Measurements from ENCODE around the gene PRPF39.
"Not testable (repeated sequence)": the region's sequence is repeated elsewhere in the genome, so short reads cannot be mapped to it uniquely, and the experiment has no call there.

PRPF39 gene, protein sequence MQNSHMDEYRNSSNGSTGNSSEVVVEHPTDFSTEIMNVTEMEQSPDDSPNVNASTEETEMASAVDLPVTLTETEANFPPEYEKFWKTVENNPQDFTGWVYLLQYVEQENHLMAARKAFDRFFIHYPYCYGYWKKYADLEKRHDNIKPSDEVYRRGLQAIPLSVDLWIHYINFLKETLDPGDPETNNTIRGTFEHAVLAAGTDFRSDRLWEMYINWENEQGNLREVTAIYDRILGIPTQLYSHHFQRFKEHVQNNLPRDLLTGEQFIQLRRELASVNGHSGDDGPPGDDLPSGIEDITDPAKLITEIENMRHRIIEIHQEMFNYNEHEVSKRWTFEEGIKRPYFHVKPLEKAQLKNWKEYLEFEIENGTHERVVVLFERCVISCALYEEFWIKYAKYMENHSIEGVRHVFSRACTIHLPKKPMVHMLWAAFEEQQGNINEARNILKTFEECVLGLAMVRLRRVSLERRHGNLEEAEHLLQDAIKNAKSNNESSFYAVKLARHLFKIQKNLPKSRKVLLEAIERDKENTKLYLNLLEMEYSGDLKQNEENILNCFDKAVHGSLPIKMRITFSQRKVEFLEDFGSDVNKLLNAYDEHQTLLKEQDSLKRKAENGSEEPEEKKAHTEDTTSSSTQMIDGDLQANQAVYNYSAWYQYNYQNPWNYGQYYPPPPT

DNA sequence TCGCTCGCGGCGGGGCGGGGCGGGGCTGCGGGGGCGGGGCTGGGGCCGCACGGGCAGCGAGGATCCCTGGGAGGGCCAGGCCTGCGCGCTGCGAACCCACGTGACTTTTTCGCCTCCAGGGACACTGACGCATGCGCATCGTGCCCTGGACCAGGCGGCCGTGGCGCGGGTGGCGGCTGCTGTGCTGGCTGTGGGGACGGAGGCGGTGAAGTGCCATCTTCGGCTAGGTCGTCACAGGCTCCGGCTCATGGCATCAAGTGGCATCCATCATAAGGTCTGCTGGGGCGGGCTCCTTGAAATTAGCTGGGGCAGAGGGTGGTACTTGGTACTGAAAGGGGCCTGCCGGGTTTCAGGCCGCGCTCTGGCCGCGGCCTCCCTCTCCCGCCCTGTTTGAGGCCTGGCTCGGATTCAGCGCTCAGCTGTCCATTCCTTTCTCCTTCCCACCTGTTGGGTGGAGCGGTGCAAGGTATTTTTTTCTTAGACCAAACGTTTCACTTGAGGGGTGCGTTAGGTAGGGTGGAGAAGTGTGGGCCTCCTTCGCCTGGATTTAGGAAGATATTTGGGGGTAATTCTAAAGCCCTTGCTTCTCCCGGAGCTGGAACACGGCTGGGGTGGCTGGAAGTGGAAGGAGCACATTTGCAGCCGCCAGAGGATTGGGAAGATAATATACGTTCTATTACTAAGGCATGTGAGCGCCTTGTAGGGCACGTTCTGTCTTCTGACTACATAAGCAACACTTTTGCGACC, at the start of gene PRPF39:
PRPF39 (plus strand) TSS at position 141 of the 747 bp plus-strand sequence. CDS start 11,124 bp downstream, outside the sequence.
- peak; percentile 80 for DNase-seq

DNA sequence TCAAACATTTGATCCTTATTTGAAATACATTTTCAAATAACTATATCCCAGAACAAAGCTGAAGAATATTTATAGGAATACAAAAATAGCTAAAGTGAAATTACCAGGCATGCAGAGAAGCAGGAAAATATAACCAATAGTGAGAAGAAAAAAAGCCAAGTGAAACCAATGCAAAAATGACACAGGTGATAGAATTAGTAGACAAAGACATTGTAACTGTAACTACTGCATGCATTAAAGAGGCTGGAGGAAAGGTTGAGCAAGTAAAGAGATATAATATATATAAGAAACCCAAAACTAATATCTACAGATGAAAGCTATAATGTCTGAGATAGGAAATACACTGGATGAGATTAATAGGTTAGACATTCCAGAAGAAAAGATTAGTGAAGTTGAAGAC, 49.2 kb upstream of the PRPF39 start:
- DNase-seq: no peak

DNA sequence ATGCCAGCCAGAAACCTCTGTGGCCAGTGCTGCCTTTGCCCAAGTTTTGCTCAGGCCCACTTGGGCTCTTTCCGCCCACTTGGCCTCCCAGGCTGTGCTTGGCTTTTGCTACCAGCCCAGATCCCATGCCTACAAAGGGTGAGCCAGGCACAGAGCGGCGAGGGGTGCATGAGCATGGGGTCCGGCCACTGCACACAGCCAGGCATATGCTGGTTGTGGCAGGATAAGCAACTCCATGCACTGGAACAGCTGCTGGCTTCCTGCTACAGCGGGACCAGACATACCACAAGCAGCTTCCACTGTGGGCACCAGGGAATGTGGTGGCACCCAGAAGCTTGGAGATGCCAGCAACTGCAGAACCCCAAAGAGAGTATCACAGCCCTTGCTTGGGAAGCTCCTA, 45.7 kb upstream of the PRPF39 start:
- DNase-seq: no peak

DNA sequence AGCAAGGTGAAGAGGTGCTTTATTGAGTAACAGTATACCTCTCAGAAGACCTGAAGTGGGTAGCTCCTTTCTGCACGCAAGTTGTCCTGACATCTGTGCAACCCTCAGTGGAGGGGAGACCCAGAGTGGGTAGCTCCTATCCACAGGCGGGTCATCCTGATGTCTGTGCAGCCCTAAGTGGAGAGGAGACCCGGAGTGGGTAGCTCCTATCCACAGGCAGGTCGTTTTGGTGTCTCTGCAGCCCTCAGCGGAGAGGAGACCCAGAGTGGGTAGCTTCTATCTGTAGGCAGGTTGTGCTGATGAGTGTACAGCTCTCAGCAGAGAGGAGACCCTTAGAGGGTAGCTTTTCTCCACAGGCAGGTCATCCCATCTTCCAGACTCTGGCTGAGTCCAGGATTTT, 45.1 kb upstream of the PRPF39 start:
- no peak for DNase-seq

DNA sequence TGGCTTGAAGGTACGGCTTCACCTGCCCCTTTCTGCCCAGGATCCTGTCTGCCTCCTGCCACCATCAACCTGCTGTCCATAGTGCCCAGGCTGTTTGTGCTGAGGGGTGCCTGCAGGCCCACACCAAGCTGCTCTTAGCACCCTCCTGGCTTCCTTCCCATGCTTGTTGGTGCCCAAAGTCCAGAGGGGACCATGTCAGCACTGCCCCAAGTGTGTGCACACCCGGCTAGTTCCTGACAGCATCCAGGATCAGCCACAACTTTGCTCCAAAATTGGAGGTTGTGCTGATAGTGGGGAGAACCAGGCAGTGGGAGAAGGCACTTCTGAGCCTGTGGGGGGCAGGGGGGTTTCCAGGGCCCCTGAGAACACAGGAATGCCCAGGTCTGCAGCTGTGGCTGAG, 44.5 kb upstream of the PRPF39 start:
- no peak for DNase-seq

DNA sequence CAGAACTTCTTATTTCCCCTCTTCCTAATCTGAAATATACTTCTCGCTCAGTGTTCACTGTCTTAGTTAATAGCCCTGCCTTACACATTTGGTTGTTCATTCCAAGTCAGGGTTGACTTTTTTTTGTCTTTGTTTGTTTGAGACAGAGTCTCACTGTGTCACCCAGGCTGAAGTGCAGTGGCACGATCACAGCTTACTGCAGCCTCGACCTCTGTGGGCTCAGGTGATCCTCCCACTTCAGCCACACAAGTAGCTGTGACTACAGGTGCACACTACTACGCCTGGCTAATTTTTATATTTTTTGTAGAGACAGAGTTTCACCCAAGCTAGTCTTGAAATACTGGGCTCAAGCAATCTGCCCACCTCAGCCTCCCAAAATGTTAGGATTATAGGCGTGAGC, 42.3 kb upstream of the PRPF39 start:
- DNase-seq: no peak

DNA sequence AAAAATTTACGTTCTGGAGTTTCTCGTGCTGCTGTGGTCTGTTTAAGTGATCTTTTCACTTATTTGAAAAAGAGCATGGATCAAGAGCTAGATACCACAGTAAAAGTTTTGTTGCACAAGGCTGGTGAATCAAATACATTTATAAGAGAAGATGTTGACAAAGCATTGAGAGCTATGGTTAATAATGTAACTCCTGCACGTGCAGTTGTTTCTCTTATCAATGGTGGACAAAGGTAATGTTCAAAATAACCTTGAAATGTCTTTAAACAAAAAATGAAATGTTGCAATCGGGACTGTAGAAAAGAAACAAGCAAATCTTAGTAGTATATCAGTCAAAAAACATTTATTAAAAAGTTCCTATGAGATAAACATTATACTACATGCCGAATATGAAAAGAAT, 39.3 kb upstream of the PRPF39 start:
- no peak for DNase-seq

DNA sequence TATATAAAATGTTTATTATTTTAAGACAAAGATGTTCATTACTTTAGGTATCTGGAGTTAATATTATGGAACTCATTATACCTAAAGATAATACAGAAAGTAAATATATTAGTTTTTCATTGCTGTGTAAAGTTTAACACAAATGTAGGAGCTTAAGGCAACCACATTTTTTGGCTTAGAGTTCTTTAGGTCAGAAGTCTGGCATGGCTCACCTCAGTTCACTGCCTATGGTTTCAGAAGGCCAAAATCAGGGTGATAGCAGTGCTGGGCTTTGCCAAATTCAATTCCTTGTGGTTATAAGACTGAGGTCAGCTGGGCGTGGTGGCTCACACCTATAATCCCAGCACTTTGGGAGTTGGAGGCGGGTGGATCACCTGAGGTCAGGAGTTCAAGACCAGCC, 35.5 kb upstream of the PRPF39 start:
- no peak for DNase-seq

DNA sequence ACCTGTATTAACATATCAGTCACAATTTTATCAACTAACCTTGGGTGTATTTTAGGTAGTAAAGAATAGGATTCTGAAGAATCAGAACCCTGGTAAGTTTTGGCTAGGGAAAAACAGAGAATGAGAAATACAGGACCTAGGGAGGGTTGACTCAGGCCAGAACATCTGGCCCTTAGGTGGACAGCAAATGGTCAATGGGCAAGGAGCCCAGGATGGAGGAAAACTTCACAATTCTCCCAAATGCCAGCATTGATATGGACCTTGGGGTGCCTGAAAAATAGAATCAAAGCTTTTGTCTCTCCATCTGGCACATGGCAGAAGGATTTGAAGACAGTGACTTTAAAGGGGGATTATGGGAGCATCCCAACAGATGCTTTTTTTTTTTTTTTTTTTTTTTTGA, 32.7 kb upstream of the PRPF39 start:
- DNase-seq: no peak

DNA sequence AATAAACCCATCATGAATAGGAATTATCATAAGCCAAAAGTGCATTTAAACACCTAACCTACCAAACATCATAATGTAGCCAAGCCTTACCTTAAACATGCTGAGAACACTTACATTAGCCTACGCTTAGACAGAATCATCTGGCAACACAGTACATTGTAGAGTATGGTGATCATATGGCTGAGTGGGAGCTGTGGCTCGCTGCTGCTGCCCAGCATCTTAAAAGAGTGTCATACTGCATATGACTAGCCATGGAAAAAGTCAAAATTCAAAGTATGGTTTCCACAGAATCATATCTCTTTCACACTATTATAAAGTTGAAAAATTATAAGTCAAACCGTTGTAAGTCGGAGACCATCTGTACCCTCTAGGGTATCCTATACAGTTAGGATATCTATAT, 32.0 kb upstream of the PRPF39 start:
- DNase-seq: no peak

DNA sequence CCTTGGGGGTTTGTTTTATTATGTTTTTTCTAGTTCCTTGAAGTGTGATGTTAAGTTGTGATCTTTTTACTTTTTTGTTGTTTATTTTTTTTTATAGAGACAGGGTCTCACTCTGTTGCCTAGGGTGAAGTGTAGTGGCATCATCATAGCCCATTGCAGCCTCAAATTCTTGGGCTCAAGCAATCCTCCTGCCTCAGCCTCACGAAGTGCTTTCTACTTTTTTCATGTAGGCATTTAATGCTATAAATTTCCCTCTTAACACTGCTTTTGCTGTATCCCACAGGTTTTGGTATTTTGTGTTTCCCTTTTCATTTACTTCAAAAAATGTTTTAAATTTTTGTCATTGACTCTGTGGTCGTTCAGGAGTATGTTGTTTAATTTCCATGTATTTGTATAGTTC, 26.6 kb upstream of the PRPF39 start:
- no peak for DNase-seq

DNA sequence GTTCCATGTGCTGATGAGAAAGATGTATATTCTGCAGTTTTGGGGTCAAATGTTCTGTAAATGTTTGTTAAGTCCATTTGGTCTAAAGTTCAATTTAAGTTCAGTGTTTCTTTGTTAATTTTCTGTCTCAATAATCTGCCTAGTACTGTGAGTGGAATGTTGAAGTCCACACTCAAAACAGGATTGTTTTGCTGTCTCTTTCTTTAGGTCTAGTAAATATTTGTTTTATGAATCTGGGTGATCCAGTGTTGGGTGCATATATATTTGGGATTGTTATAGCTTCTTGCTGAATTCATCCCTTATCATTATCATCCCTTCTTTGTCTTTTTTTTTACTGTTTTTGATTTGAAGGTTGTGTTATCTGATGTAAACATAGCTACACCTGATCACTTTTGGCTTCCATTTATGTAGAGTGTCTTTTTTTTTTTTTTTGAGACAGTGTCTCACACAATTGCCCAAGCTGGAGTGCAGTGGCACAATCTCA, 26.0 kb upstream of the PRPF39 start:
- DNase-seq: no peak

DNA sequence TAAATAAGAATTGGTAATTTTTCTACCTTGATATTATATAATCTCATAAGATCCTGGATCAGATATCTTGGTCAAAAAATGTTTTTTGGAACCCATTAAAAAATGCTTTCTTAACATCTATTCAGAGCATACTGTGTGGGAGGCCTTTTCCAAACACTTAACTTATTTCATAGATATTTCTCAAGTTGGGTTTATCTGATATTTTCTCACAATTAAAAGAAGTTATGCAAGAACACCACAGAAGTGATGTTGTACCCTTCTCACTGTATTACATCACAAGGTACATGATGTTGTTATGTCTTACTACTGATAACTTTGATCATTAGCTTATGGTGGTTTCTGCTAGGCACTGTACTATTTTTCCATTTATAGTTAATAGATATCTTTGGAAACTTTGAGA, 23.4 kb upstream of the PRPF39 start:
- no peak for DNase-seq

DNA sequence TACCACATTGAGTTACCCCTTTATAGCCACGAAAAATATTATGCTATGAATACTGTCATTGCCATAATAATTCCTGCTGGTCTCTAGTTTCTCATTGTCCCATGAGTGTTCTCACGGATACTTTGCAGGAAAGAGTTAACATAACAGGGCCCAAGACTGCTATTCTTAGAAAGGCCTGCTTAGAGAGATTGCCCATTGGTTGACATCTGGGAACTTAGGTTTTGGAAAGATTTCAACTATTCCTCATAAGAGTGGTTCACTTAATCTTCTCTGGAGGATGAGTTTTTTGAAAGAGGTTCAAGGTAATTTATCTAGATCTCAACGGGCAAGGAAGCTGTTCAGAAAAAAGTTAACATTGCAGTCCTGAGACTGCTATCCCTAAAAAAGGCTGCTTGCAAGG, 18.4 kb upstream of the PRPF39 start:
- no peak for DNase-seq

DNA sequence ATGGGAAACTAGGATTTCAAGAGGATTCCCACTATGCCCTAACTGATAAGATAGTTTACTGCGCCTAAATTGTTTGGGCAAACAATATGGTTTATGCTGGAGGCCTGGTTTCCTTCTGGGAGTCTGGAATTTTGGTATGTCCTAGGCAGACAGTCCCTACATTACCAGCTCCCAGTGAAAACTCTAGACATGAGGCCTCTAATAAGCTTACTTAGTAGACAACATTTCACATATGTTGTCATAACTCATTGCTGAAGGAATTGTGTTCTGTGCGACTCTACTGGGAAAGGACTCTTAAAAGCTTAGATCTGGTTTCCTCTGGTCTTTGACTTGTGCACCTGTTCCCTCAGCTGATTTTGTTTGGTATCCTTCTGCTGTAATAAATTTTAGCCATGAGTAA, 18.0 kb upstream of the PRPF39 start:
- no peak for DNase-seq

DNA sequence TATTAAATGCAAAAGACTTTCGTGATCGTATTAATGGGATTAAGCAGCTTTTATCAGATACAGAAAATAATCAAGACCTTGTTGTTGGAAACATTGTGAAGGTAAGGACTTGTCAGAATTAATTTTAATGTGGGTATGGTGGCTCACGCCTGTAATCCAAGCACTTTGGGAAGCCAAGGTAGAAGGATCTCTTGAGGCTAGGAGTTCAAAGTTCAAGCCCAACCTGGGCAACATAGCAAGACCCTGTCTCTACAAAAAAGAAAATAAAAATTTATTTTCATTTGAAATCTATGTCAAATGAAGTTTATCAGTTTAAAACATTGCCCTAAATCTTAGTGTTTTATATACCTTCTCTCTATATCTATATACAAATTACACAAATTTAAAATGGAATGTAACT, 17.2 kb upstream of the PRPF39 start:
- DNase-seq: no peak

DNA sequence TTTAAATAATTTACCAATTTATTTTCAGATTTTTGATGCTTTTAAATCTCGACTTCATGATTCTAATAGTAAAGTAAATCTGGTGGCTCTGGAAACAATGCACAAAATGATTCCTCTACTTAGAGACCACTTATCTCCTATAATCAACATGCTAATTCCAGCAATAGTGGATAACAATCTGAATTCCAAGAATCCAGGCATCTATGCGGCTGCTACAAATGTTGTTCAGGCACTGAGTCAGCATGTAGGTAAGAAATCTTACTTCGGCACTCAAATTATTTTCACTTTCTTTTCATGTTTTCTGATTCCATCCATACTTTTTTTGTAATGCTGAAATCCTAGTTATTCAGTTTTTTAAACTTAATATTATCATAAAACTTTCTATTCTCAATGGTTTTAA, 15.5 kb upstream of the PRPF39 start:
- no peak for DNase-seq

DNA sequence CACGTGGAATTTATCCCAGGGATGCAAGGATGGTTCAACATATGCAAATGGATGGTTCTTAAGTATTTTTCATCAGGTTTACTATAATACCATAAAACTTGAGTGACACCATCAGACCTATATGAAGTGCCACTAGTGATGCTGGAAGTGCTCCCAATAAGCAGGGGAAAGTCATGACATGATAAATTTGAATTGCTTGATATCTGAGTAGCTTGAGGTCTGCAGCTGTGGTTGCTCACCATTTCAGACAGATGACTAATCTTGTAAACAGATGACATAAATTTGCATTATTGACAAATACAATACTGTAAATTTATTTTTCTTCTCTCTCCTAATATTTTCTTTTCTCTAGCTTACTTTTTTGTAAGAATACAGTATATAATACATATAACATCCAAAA, 13.7 kb upstream of the PRPF39 start:
- DNase-seq: no peak

DNA sequence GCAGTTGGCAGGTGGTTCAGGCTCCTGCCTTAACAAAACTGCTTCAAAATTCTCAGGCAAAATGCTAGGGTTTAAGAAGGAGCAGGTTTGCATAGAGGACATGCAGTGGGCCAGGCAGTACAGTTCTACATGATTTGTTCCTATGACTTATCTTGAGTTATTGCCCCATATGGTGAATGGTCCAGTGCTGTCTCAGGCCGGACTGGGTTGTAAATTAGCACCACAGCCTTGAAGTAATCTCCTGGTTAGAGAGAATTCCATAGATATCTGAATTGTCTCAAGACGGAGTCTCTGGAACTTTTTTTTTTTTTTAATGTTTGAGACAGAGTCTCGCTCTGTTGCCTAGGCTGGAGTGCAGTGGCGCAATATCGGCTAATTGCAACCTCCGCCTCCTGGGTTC, 11.8 kb upstream of the PRPF39 start:
- no peak for DNase-seq

DNA sequence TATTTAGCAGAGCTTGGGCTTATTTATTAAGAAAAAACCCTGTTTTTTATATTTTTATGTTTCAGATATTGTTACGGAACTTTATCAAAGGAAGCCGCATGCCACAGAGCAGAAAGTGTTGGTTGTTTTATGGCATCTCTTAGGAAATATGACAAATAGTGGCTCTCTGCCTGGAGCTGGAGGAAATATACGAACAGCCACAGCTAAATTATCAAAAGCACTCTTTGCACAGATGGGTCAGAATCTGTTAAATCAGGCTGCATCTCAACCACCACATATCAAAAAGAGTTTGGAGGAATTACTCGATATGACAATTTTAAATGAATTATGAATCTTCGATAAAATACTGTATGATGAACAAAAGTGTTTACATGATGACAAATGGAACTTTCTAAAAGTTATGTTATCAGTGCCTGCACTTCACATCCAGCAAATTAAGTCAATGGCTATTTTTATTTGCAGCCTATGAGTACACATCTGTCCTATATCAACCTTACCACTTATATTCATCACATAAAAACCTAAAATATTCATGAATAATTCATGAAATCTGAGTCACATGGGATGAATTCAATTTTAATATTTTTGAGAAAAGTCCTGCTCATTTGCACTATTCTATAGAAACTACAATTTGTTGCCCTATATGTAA, 10.6 kb upstream of the PRPF39 start:
- no peak for DNase-seq

DNA sequence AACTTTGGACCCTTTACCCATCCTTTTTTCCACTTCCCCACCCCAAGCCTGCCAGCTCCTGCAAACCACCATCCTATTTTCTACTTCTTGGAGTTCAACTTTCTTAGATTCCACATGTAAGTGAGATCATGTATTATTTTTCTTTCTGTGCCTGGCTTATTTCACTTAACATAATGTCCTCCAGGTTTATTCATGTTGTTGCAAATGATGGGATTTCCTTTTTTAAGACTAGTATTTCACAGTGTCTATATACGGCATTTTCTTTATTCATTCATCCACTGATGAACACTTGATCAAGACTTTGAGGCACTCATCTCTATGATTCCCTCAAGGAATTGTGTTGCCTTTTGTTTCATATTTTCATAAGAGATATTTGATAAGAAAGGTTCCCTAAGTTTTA, 5.6 kb upstream of the PRPF39 start:
- no peak for DNase-seq

DNA sequence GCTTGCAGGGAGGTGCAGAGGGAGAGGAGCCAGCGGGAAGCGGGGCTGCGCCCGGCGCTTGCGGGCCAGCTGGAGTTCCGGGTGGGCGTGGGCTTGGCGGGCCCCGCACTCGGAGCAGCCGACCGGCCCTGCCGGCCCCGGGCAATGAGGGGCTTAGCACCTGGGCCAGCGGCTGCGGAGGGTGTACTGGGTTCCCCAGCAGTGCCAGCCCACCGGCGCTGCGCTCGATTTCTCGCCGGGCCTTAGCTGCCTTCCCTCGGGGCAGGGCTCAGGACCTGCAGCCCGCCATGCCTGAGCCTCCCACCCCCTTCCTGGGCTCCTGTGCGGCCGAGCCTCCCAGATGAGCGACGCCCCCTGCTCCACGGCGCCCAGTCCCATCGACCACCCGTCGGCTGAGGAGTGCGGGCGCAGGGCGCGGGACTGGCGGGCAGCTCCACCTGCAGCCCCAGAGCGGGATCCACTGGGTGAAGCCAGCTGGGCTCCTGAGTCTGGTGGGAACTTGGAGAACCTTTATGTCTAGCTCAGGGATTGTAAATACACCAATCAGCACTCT, 3.4 kb upstream of the PRPF39 start:
- DNase-seq: not testable (repeated sequence)

DNA sequence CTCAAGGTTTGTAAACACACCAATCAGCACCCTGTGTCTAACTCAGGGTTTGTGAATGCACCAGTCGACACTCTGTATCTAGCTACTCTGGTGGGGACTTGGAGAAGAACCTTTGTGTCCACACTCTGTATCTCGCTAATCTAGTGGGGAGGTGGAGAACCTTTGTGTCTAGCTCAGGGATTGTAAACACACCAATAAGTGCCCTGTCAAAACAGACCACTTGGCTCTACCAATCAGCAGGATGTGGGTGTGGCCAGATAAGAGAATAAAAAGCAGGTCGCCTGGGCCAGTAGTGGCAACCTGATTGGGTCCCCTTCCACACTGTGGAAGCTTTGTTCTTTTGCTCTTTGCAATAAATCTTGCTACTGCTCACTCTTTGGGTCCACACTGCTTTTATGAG, 2.8 kb upstream of the PRPF39 start:
- DNase-seq: not testable (repeated sequence)

All from NCI-H2029 treated with DMSO at 0.1 percent for 48 hours (cell line).